Brain microvascular endothelial cell (primary cell): ENCODE measurements around the gene PKD1L1.

Source experiments
- DNase-seq: peaks from one replicate; pipeline ENCODE4 v3.0.0-alpha.2; 2020
- H3K27ac ChIP-seq: fragments of 250-450 bp; sonication (Bioruptor Pico); 2 replicates; pipeline ENCODE4 v1.5.1; 2020; ENCODE audit warnings: mild to moderate bottlenecking, moderate library complexity
- H3K27me3 ChIP-seq: fragments of 250-450 bp; sonication (Bioruptor Pico); replicated peaks from 2 replicates; pipeline ENCODE4 v1.5.1; 2020; ENCODE audit warnings: mild to moderate bottlenecking
- H3K36me3 ChIP-seq: fragments of 250-450 bp; sonication (Bioruptor Pico); replicated peaks from 2 replicates; pipeline ENCODE4 v1.5.1; 2020; ENCODE audit warnings: mild to moderate bottlenecking
- H3K4me3 ChIP-seq: 2 replicates; pipeline ENCODE4 v1.5.1; 2011; ENCODE audit warnings: low read depth, mild to moderate bottlenecking, control low read depth, low read length, moderate library complexity
- CTCF ChIP-seq: IDR thresholded peaks from 2 replicates; pipeline ENCODE4 v1.5.1; 2011; ENCODE audit warnings: low read depth, mild to moderate bottlenecking, moderate library complexity, low read length, control low read depth, inconsistent platforms; ENCODE audit errors: missing control alignments
- in situ Hi-C: cut with HindIII; loops from 2 replicates; pipeline ENCODE4 v1.10.0; 2017; ENCODE audit warnings: low sequenced_read_pairs, low pct_ligation_motif_present

The PKD1L1 gene

DNA sequence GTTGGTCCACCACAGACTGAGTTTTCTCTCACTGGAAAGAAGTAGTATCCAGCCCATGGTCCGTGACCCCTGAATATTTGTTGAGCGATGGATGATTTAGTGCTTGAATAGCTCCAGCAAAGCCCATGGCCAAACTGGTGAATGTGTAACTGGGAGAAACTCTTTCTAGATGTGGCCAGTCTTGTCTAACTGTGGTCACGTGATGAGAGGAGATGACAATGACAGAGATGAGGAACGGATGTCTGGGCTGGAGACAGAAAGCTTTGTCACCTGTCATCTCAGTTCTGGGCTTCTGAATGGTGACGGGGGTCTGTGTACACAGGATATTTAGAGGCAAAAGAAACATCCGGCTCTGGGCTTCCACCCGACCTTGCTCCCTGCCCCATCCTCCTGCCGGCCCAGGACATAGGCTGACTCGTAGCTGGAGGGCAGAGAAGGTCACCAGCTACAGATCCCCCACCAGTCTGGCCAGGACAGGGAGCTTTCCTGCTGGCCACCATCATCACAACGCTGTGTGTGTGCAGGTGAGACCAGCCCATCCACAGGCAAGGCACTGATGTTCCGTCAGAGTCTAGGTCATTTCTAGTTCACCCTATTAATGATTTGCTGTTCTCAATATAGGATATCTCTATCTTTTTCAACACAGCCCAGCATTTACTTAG lies 213.8 kb downstream of the PKD1L1 start:
- H3K36me3 ChIP-seq: no peaks in the 10 kb centered on the region
- H3K27me3 ChIP-seq: no peaks in the 10 kb centered on the region
- no peak overlapping the region for H3K27ac ChIP-seq
- TF ChIP-seq CTCF: no peak
- H3K4me3 ChIP-seq: no peak overlapping the region
- in situ Hi-C loops: no loop called here
- no peak for DNase-seq

DNA sequence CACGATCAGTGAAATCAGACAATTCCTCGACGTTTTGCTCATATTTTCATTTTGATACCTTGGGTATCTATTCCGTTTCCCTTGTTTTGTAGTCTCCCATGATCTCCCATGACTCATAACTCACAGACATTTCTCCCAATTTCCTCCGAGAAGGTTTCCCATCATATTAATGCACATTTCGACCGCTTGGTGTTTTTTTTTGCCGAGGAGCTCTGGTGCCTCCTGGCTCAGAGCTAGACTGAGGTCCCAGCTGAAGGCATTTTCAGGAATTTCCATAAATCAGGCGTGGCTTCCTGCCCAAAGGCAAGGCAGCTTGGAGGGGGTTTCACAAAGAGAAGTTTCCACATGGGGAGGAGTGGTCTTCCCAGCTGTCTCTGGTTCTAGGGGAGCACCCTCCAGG lies 218.1 kb downstream of the PKD1L1 start:
- Histone ChIP-seq H3K27ac (peak overlapping the region; percentile 37), H3K4me3 (no peak overlapping the region), H3K36me3 (no peaks in the 10 kb centered on the region), H3K27me3 (no peaks in the 10 kb centered on the region)
- in situ Hi-C loops: no loop called here
- peak; percentile 63 for DNase-seq
- TF ChIP-seq CTCF: peak; percentile 48

GRCh38 chr7:47726047-47726726 lies 222.1 kb downstream of the PKD1L1 start:
- Histone ChIP-seq H3K36me3 (no peaks in the 10 kb centered on the region), H3K27me3 (no peaks in the 10 kb centered on the region), H3K4me3 (no peak overlapping the region), H3K27ac (no peak overlapping the region)
- TF ChIP-seq CTCF: no peak
- no peak for DNase-seq
- in situ Hi-C loops: no loop called here

DNA sequence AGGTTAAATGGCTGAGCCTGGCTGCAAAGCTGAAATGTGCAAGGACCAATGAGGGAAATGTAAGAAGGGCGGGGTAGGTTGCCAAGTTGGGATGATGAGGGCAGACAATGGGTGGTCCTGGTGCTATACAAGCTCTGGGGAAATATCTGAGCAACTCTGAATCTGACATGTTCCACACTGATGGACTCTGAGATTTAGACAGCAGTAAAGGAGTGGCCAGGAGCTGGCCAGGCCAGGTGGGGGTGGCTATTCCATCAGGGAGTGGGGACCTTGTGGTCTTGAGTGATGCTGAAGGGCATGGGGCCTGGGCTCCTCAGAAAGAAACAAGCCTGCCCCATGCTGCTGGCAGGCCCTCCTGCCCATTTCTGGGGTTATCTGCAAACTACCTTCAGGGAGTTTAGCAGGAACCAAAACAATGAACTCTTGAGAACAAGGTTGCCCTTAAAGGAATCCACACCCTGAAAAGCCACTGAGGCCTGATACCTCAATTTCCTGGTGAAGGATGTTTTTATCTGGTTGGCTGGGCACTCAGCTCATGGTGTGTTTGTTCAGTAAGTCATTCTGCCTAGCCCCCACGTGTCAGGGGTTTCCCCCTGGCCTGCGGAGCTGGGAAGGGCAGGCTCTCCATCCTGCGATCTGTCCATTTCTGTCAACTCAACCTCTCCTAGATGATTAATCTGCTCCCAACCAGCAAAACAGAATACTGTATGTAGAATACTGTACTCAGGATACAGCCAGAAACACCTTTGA lies 223.1 kb downstream of the PKD1L1 start:
- Histone ChIP-seq H3K27ac (peak overlapping the region; percentile 72), H3K4me3 (no peak overlapping the region), H3K27me3 (no peaks in the 10 kb centered on the region), H3K36me3 (no peaks in the 10 kb centered on the region)
- in situ Hi-C loops: no loop called here
- peak; percentile 58 for DNase-seq
- TF ChIP-seq CTCF: no peak
